B cell (primary cell): Measurements from ENCODE around the gene MED12L. TPM values are rescaled to one million over a fixed set of nuclear protein-coding genes. Genes with fewer than 3 reads are reported as not detected.

Source experiments
- ATAC-seq: fragments of 200-7000 bp; cut with Tn5 transposase; one replicate; pipeline ENCODE4 v1.10.0; 2021; ENCODE audit warnings: low read depth, mild to moderate bottlenecking, moderate number of reproducible peaks, moderate library complexity
- CTCF ChIA-PET: fragments of 350-600 bp; sonication (Branson Sonifier 250); formaldehyde crosslinking; loops from one replicate; lab custom pipeline; 2021; ENCODE audit warnings: antibody characterized with exemption, inconsistent platforms; lab: Charles Lee
- POLR2A ChIA-PET: fragments of 350-600 bp; sonication (Branson Sonifier 250); formaldehyde crosslinking; loops from one replicate; lab custom pipeline; 2021; ENCODE audit warnings: antibody characterized with exemption; lab: Charles Lee
- DNase-seq: peaks from one replicate; pipeline ENCODE4 v3.0.0; 2013
- H2AFZ ChIP-seq: 2 replicates; pipeline ENCODE4 v1.6.1; 2012; ENCODE audit warnings: mild to moderate bottlenecking, low read depth, low read length; ENCODE audit not compliant: insufficient read depth, poor library complexity, severe bottlenecking
- H3K27ac ChIP-seq, 2 donors: 1 replicate in 1 of 2; 2 replicates in 1 of 2; pipeline ENCODE4 v1.5.1; 2012 to 2013; ENCODE audit warnings: low read length in 2 of 2, mild to moderate bottlenecking in 2 of 2, moderate library complexity in 1 of 2
- H3K27me3 ChIP-seq, 4 experiments: fragments of 200-600 bp in 1 of 4; sonication (generic) in 1 of 4; replicated peaks in 1 of 4; 1 replicate in 2 of 4; 2 replicates in 2 of 4; pipeline versions ENCODE4 v1.6.1 to v1.7.0; 2013 to 2016; ENCODE audit warnings: low read length in 3 of 4, mild to moderate bottlenecking in 2 of 4, mixed read lengths in 1 of 4, moderate library complexity in 1 of 4; ENCODE audit not compliant: insufficient read depth in 4 of 4, control insufficient read depth in 3 of 4; ENCODE audit errors: control extremely low read depth in 1 of 4
- H3K36me3 ChIP-seq, 2 experiments: replicated peaks in 1 of 2; 1 replicate in 1 of 2; 2 replicates in 1 of 2; pipeline versions ENCODE4 v1.6.1 to v1.7.1; 2013; ENCODE audit warnings: low read length in 1 of 2; ENCODE audit not compliant: insufficient read depth in 2 of 2, control insufficient read depth in 1 of 2; ENCODE audit errors: control extremely low read depth in 1 of 2, extremely low read depth in 1 of 2
- H3K4me1 ChIP-seq, 2 donors: fragments of 200-600 bp in 1 of 2; sonication (generic) in 1 of 2; 1 replicate in 1 of 2; 2 replicates in 1 of 2; pipeline versions ENCODE4 v1.5.1 to v1.6.1; 2013 to 2017; ENCODE audit warnings: low read length in 2 of 2; ENCODE audit not compliant: control insufficient read depth in 2 of 2, insufficient read depth in 2 of 2
- H3K4me2 ChIP-seq: replicated peaks from 2 replicates; pipeline ENCODE3; 2012; ENCODE audit warnings: mild to moderate bottlenecking, low read depth, low read length; ENCODE audit not compliant: poor library complexity, severe bottlenecking
- H3K4me3 ChIP-seq, 5 experiments: fragments of 200-600 bp in 1 of 5; sonication (generic) in 1 of 5; 1 replicate in 3 of 5; 2 replicates in 2 of 5; pipeline versions ENCODE4 v1.5.1 to v1.7.0; 2011 to 2016; ENCODE audit warnings: low read length in 4 of 5, mild to moderate bottlenecking in 4 of 5, low read depth in 2 of 5, control low read depth in 1 of 5, moderate library complexity in 1 of 5; ENCODE audit not compliant: insufficient read depth in 1 of 5; ENCODE audit errors: control extremely low read depth in 1 of 5, extremely low read depth in 1 of 5
- H3K79me2 ChIP-seq: fragments of 200-600 bp; sonication (generic); one replicate; pipeline ENCODE4 v1.6.0; 2016; ENCODE audit warnings: low read length; ENCODE audit not compliant: control insufficient read depth, insufficient read depth
- H3K9ac ChIP-seq: fragments of 200-600 bp; sonication (generic); 2 replicates; pipeline ENCODE4 v1.6.1; 2017; ENCODE audit warnings: mild to moderate bottlenecking, low read length, moderate library complexity
- H3K9me3 ChIP-seq, 3 donors: one replicate each; pipeline versions ENCODE4 v1.6.1 to v1.7.1; 2013; ENCODE audit warnings: low read length in 2 of 3; ENCODE audit not compliant: control insufficient read depth in 2 of 3, insufficient read depth in 1 of 3; ENCODE audit errors: control extremely low read depth in 1 of 3
- H4K20me1 ChIP-seq: 2 replicates; pipeline ENCODE4 v1.6.0; 2012; ENCODE audit warnings: mild to moderate bottlenecking, low read length; ENCODE audit not compliant: insufficient read depth, control insufficient read depth, poor library complexity, severe bottlenecking
- H3K27ac Mint-ChIP-seq: one replicate; pipeline ENCODE4 v1.8.0; 2021; ENCODE audit warnings: mixed read lengths
- H3K27me3 Mint-ChIP-seq: one replicate; pipeline ENCODE4 v1.8.0; 2021; ENCODE audit warnings: mixed read lengths
- H3K4me1 Mint-ChIP-seq: one replicate; pipeline ENCODE4 v1.8.0; 2021; ENCODE audit warnings: mixed read lengths
- H3K4me3 Mint-ChIP-seq: one replicate; pipeline ENCODE4 v1.8.0; 2021; ENCODE audit warnings: mixed read lengths
- H3K9me3 Mint-ChIP-seq: one replicate; pipeline ENCODE4 v1.8.0; 2022; ENCODE audit warnings: mixed read lengths; ENCODE audit not compliant: insufficient read depth
- CTCF ChIP-seq: fragments of 200-600 bp; IDR thresholded peaks from one replicate; pipeline ENCODE4 v1.8.0; 2022; ENCODE audit warnings: antibody characterized with exemption, mild to moderate bottlenecking
- EZH2 ChIP-seq: IDR thresholded peaks from 2 replicates; pipeline ENCODE4 v1.6.1; 2012; ENCODE audit warnings: borderline replicate concordance, low read depth, mild to moderate bottlenecking, moderate library complexity, low read length; ENCODE audit not compliant: insufficient read depth, poor library complexity, severe bottlenecking
- WGBS: methylation state at CpG from one replicate; pipeline ENCODE4 v1.1.5; 2013; ENCODE audit warnings: missing lambda C conversion rate; ENCODE audit not compliant: insufficient coverage; 5-methylcytosine and 5-hydroxymethylcytosine counted together
- intact Hi-C: fragments of 100-400 bp; cut with micrococcal nuclease; formaldehyde crosslinking; loops from one replicate; pipeline ENCODE4 v1.10.0; 2022
- polyA plus RNA-seq: library from polyadenylated mRNA; depleted of rRNA; stranded (reverse); fragments of >200 nt; gene quantifications from 2 replicates; pipeline ENCODE4 v1.2.3, GENCODE V29; 2012
- total RNA-seq, 2 donors: library from RNA; stranded (reverse); fragments of 120-200 nt in 1 of 2; gene quantifications; 1 replicate in 1 of 2; 2 replicates in 1 of 2; pipeline versions ENCODE4 v1.2.3 to v1.2.4, GENCODE V29; 2013 to 2022

The MED12L gene
- total and polyA plus RNA-seq, 2 donors (not counting 1 experiment from before 2014, with no cell fraction given) = 0.07 to 0.30 TPM

GRCh38 chr3:151107177-151107576 lies 21.7 kb downstream of the MED12L start:
- no peak for ATAC-seq

GRCh38 chr3:151107701-151108100 lies 22.2 kb downstream of the MED12L start:
- H3K27me3 ChIP-seq = peaks cover 0 to 7% (median 0%) of the 10 kb centered on the region in 4 experiments
- Mint-ChIP-seq H3K27me3 (peaks cover 11% of the 10 kb centered on the region), H3K9me3 (no peaks in the 10 kb centered on the region), H3K4me1 (no peaks in the 10 kb centered on the region), H3K27ac (no peak overlapping the region), H3K4me3 (no peak overlapping the region)
- no peak overlapping the region for H3K9ac ChIP-seq
- ChIA-PET POLR2A (no interaction called here), CTCF (no interaction called here)
- H3K4me1 ChIP-seq = no peaks in the 10 kb centered on the region
- WGBS = 90% methylated on average over 5 of the region's 5 CpGs
- ATAC-seq = no peak
- TF ChIP-seq EZH2 (no peak), CTCF (no peak)
- H3K9me3 ChIP-seq = peaks cover 0 to 5% (median 0%) of the 10 kb centered on the region in 3 donors
- H3K4me3 ChIP-seq = no peak overlapping the region
- no peaks in the 10 kb centered on the region for H4K20me1 ChIP-seq
- no peaks in the 10 kb centered on the region for H3K79me2 ChIP-seq
- no peak overlapping the region for H3K27ac ChIP-seq
- no peak overlapping the region for H2AFZ ChIP-seq
- no peaks in the 10 kb centered on the region for H3K36me3 ChIP-seq
- no peak overlapping the region for H3K4me2 ChIP-seq
- intact Hi-C loops = no loop called here
- DNase-seq = no peak

More at GRCh38 chr3:151107177-151107576, 21.7 kb downstream of the MED12L start:
- Histone ChIP-seq H3K4me3 (no peak overlapping the region), H3K9me3 (peaks cover 0 to 5% (median 0%) of the 10 kb centered on the region in 3 donors), H4K20me1 (no peaks in the 10 kb centered on the region), H3K4me2 (no peak overlapping the region), H3K27me3 (peaks cover 0 to 7% (median 0%) of the 10 kb centered on the region in 4 experiments), H3K9ac (no peak overlapping the region), H3K27ac (no peak overlapping the region), H3K79me2 (no peaks in the 10 kb centered on the region), H2AFZ (no peak overlapping the region), H3K4me1 (no peaks in the 10 kb centered on the region), H3K36me3 (no peaks in the 10 kb centered on the region)
- H3K4me3 Mint-ChIP-seq = no peak overlapping the region
- no peak for TF ChIP-seq EZH2
- no peak for TF ChIP-seq CTCF
- WGBS = 80% methylated on average over 1 of the region's 4 CpGs
- ChIA-PET CTCF (interaction anchor here (0.6 kb wide), 1 partner anchor 15 kb away, joined by 3 read pairs; no protein-coding TSS in a partner anchor), POLR2A (no interaction called here)
- no peak overlapping the region for H3K27ac Mint-ChIP-seq
- peaks cover 11% of the 10 kb centered on the region for H3K27me3 Mint-ChIP-seq
- H3K4me1 Mint-ChIP-seq = no peaks in the 10 kb centered on the region
- no peaks in the 10 kb centered on the region for H3K9me3 Mint-ChIP-seq
- intact Hi-C loops = no loop called here
- no peak for DNase-seq
